Measurements from ENCODE around the gene CRIP2. TPM values are rescaled to one million over a fixed set of nuclear protein-coding genes. Genes with fewer than 3 reads are reported as not detected.

CRIP2 gene
- total and polyA plus RNA-seq, 2 of the 13 experiments (the other 11 are each of a cell fraction or from before 2014, with no cell fraction given) = 31.6 to 37.9 TPM

DNA sequence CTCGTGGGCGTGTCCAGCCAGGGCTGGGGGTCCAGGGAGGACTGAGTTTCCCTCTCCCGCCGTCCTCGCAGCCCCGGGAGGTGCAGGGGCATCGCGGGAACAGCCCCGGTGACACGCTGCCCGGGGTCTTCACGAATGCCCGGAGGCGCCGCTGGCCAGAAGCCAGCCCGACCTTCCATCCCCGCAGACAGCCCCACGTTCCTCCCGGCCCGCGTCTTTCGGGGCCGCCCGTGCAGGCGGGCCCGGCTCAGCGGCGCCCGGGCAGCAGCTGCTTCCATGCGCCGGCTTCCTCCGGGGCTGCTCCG lies 15.6 kb downstream of the CRIP2 start (continued):
- TF ChIP-seq, protein P1, sequence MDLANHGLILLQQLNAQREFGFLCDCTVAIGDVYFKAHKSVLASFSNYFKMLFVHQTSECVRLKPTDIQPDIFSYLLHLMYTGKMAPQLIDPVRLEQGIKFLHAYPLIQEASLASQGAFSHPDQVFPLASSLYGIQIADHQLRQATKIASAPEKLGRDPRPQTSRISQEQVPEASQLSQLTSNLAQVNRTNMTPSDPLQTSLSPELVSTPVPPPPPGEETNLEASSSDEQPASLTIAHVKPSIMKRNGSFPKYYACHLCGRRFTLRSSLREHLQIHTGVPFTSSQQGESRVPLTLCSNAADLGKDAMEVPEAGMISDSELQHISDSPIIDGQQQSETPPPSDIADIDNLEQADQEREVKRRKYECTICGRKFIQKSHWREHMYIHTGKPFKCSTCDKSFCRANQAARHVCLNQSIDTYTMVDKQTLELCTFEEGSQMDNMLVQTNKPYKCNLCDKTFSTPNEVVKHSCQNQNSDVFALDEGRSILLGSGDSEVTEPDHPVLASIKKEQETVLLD (CRISPR knock-in tag; IDR thresholded peaks at IDR 0.05; ENCODE audit: low read depth) = peak; percentile 4; the same call in 1 of the 2 replicates
- TF ChIP-seq ZNF430 (CRISPR knock-in tag; IDR thresholded peaks at IDR 0.05) (0 out of 2 replicates have a peak, but pooled peaks have one; percentile 10), SRSF1 (optimal IDR thresholded peaks at IDR 0.05; ENCODE audit: low read depth, low read length) (peak; percentile 47), RBFOX2 (IDR thresholded peaks at IDR 0.05; ENCODE audit: low read depth, low read length) (peak; percentile 25), ZNF747 (CRISPR knock-in tag; IDR thresholded peaks at IDR 0.05; ENCODE audit: borderline replicate concordance) (peak; percentile 12; the same call in 1 of the 2 replicates), ZNF749 (CRISPR knock-in tag; IDR thresholded peaks at IDR 0.05; ENCODE audit: borderline replicate concordance) (0 out of 2 replicates have a peak, but pooled peaks have one; percentile 5), HOXA7 (CRISPR knock-in tag; IDR thresholded peaks at IDR 0.05) (no peak), CBX1 (IDR thresholded peaks at IDR 0.05; ENCODE audit: low read depth) (no peak), EP300 (IDR thresholded peaks at IDR 0.05; ENCODE audit: low read depth in 2 of 2, low read length in 2 of 2) (no peak), EP300 (CRISPR knock-in tag; IDR thresholded peaks at IDR 0.05; ENCODE audit: borderline replicate concordance) (no peak), ZNF160 (CRISPR knock-in tag; IDR thresholded peaks at IDR 0.05) (no peak), POLR2G (IDR thresholded peaks at IDR 0.05; ENCODE audit: low read depth, low read length) (peak; percentile 3; the same call in 1 of the 2 replicates), TMF1 (CRISPR knock-in tag; IDR thresholded peaks at IDR 0.05; ENCODE audit: low read depth) (no peak), MTA1 (CRISPR knock-in tag; IDR thresholded peaks at IDR 0.05; ENCODE audit: borderline replicate concordance) (0 out of 2 replicates have a peak, but pooled peaks have one; percentile 10)
- TF ChIP-seq, protein P2, sequence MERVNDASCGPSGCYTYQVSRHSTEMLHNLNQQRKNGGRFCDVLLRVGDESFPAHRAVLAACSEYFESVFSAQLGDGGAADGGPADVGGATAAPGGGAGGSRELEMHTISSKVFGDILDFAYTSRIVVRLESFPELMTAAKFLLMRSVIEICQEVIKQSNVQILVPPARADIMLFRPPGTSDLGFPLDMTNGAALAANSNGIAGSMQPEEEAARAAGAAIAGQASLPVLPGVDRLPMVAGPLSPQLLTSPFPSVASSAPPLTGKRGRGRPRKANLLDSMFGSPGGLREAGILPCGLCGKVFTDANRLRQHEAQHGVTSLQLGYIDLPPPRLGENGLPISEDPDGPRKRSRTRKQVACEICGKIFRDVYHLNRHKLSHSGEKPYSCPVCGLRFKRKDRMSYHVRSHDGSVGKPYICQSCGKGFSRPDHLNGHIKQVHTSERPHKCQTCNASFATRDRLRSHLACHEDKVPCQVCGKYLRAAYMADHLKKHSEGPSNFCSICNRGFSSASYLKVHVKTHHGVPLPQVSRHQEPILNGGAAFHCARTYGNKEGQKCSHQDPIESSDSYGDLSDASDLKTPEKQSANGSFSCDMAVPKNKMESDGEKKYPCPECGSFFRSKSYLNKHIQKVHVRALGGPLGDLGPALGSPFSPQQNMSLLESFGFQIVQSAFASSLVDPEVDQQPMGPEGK (CRISPR knock-in tag; IDR thresholded peaks at IDR 0.05) = peak; percentile 4
- TF ChIP-seq, protein P3, sequence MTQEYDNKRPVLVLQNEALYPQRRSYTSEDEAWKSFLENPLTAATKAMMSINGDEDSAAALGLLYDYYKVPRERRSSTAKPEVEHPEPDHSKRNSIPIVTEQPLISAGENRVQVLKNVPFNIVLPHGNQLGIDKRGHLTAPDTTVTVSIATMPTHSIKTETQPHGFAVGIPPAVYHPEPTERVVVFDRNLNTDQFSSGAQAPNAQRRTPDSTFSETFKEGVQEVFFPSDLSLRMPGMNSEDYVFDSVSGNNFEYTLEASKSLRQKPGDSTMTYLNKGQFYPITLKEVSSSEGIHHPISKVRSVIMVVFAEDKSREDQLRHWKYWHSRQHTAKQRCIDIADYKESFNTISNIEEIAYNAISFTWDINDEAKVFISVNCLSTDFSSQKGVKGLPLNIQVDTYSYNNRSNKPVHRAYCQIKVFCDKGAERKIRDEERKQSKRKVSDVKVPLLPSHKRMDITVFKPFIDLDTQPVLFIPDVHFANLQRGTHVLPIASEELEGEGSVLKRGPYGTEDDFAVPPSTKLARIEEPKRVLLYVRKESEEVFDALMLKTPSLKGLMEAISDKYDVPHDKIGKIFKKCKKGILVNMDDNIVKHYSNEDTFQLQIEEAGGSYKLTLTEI (CRISPR knock-in tag; conservative IDR thresholded peaks at IDR 0.05) = no peak
- TF ChIP-seq, protein P4, sequence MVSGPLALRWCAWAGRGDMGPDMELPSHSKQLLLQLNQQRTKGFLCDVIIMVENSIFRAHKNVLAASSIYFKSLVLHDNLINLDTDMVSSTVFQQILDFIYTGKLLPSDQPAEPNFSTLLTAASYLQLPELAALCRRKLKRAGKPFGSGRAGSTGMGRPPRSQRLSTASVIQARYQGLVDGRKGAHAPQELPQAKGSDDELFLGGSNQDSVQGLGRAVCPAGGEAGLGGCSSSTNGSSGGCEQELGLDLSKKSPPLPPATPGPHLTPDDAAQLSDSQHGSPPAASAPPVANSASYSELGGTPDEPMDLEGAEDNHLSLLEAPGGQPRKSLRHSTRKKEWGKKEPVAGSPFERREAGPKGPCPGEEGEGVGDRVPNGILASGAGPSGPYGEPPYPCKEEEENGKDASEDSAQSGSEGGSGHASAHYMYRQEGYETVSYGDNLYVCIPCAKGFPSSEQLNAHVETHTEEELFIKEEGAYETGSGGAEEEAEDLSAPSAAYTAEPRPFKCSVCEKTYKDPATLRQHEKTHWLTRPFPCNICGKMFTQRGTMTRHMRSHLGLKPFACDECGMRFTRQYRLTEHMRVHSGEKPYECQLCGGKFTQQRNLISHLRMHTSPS (CRISPR knock-in tag; IDR thresholded peaks at IDR 0.05; ENCODE audit: low read depth) = no peak
- TF ChIP-seq, protein P5, sequence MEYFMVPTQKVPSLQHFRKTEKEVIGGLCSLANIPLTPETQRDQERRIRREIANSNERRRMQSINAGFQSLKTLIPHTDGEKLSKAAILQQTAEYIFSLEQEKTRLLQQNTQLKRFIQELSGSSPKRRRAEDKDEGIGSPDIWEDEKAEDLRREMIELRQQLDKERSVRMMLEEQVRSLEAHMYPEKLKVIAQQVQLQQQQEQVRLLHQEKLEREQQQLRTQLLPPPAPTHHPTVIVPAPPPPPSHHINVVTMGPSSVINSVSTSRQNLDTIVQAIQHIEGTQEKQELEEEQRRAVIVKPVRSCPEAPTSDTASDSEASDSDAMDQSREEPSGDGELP (IDR thresholded peaks at IDR 0.05; ENCODE audit: borderline replicate concordance, low read depth) = no peak
- TF ChIP-seq, protein P6, sequence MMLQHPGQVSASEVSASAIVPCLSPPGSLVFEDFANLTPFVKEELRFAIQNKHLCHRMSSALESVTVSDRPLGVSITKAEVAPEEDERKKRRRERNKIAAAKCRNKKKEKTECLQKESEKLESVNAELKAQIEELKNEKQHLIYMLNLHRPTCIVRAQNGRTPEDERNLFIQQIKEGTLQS (CRISPR knock-in tag; IDR thresholded peaks at IDR 0.05) = no peak
- TF ChIP-seq, protein P7, sequence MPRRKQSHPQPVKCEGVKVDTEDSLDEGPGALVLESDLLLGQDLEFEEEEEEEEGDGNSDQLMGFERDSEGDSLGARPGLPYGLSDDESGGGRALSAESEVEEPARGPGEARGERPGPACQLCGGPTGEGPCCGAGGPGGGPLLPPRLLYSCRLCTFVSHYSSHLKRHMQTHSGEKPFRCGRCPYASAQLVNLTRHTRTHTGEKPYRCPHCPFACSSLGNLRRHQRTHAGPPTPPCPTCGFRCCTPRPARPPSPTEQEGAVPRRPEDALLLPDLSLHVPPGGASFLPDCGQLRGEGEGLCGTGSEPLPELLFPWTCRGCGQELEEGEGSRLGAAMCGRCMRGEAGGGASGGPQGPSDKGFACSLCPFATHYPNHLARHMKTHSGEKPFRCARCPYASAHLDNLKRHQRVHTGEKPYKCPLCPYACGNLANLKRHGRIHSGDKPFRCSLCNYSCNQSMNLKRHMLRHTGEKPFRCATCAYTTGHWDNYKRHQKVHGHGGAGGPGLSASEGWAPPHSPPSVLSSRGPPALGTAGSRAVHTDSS (CRISPR knock-in tag; conservative IDR thresholded peaks at IDR 0.05) = no peak

Measured in HepG2 (cell line).